ENCODE results near the gene KLHDC4.

The KLHDC4 gene

DNA sequence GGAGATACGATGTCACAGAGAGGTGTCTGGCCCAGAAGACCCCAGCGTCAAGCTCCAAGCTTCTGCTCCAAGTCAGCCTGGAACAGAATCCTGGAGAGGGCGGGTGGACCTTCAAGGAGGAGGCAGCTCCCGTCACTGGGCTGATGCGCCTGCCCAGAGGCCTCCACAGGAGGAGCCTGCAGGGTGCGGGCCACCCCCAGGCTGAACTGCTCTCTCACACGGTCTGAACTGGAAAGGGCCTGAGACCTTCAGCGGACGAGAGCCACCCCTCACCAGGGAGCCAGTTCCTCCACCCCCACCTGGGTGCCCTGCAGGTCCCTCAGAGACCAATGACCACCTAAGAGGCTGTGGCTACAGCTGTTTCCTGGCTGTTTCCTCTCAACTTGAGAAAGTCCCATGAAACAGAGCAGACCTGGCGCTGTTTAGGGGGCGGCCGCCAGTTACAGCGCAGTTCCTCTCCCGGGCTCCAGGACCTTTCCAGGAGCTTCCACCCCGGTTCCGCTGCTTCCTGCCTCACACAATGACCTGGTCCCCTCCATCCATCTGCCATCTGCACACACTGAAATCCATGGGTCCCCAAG is 36.0 kb upstream of the KLHDC4 start:
- H3K9me3 ChIP-seq (ENCODE audit: severe bottlenecking): no peaks in the 10 kb centered on the region
- TF ChIP-seq, protein P1, sequence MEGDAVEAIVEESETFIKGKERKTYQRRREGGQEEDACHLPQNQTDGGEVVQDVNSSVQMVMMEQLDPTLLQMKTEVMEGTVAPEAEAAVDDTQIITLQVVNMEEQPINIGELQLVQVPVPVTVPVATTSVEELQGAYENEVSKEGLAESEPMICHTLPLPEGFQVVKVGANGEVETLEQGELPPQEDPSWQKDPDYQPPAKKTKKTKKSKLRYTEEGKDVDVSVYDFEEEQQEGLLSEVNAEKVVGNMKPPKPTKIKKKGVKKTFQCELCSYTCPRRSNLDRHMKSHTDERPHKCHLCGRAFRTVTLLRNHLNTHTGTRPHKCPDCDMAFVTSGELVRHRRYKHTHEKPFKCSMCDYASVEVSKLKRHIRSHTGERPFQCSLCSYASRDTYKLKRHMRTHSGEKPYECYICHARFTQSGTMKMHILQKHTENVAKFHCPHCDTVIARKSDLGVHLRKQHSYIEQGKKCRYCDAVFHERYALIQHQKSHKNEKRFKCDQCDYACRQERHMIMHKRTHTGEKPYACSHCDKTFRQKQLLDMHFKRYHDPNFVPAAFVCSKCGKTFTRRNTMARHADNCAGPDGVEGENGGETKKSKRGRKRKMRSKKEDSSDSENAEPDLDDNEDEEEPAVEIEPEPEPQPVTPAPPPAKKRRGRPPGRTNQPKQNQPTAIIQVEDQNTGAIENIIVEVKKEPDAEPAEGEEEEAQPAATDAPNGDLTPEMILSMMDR (IDR thresholded peaks at IDR 0.05; ENCODE audit: poor library complexity, severe bottlenecking): no peak
- H3K36me3 ChIP-seq (ENCODE audit: low read depth): no peaks in the 10 kb centered on the region
- no peak overlapping the region for H3K4me3 ChIP-seq (ENCODE audit: severe bottlenecking)
- no peak for ATAC-seq (ENCODE audit: low read depth)
- peaks cover 17% of the 10 kb centered on the region for H3K4me1 ChIP-seq (ENCODE audit: insufficient read depth, poor library complexity, severe bottlenecking)
- DNase-seq (ENCODE audit: low spot score): no peak
- no peak overlapping the region for H3K27ac ChIP-seq (ENCODE audit: poor library complexity, severe bottlenecking)
- no peaks in the 10 kb centered on the region for H3K27me3 ChIP-seq (ENCODE audit: insufficient read depth, poor library complexity, severe bottlenecking)

DNA sequence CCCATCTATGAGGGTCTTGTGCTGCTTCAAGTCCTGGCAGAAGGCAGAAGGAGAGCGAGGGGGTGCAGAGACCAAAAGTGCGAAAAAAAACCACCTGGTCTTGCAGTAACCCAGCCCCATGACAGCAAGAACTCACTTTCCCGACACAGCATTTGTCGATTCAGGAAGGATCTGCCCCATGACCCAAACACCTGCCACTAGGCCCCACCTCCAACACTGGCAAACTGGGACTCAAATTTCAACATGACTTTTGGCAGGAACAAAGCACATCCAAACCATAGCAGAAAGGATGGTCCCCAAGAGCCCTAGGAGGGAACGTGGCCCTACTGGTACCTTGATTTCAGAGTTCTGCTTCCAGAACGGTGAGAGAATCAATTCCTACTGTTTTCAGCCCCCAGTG is 34.7 kb upstream of the KLHDC4 start:
- Histone ChIP-seq H3K27ac (ENCODE audit: poor library complexity, severe bottlenecking) (no peak overlapping the region), H3K4me1 (ENCODE audit: insufficient read depth, poor library complexity, severe bottlenecking) (peaks cover 6% of the 10 kb centered on the region), H3K27me3 (ENCODE audit: insufficient read depth, poor library complexity, severe bottlenecking) (no peaks in the 10 kb centered on the region), H3K9me3 (ENCODE audit: severe bottlenecking) (no peaks in the 10 kb centered on the region), H3K36me3 (ENCODE audit: low read depth) (no peaks in the 10 kb centered on the region), H3K4me3 (ENCODE audit: severe bottlenecking) (no peak overlapping the region)
- DNase-seq (ENCODE audit: low spot score) (no peak), ATAC-seq (ENCODE audit: low read depth) (no peak)
- TF ChIP-seq, protein P1 (IDR thresholded peaks at IDR 0.05; ENCODE audit: poor library complexity, severe bottlenecking): no peak

DNA sequence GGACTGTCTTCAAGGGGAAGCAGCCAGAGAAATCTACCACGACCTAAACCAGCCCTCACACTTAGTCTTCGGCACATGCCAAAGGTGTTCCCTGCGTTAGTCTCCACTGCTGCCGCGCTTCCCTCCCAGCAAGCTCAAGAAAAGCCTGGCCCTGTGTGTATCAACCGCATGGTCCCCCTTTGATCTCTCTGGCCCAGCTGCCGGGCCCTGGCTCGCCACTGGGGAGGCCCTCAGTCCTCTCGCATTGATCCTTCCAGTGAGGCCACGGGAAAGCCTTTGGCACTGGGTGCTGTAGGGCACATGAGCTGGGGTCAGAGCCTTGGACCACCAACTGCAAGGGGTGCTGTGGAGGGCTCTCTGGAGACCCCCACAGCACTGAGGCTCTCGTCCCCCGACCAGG is 29.6 kb upstream of the KLHDC4 start:
- TF ChIP-seq, protein P1 (IDR thresholded peaks at IDR 0.05; ENCODE audit: poor library complexity, severe bottlenecking): no peak
- Histone ChIP-seq H3K27ac (ENCODE audit: poor library complexity, severe bottlenecking) (no peak overlapping the region), H3K27me3 (ENCODE audit: insufficient read depth, poor library complexity, severe bottlenecking) (no peaks in the 10 kb centered on the region), H3K4me3 (ENCODE audit: severe bottlenecking) (no peak overlapping the region), H3K36me3 (ENCODE audit: low read depth) (no peaks in the 10 kb centered on the region), H3K4me1 (ENCODE audit: insufficient read depth, poor library complexity, severe bottlenecking) (peaks cover 25% of the 10 kb centered on the region), H3K9me3 (ENCODE audit: severe bottlenecking) (no peaks in the 10 kb centered on the region)
- DNase-seq (ENCODE audit: low spot score) (no peak), ATAC-seq (ENCODE audit: low read depth) (no peak)

DNA sequence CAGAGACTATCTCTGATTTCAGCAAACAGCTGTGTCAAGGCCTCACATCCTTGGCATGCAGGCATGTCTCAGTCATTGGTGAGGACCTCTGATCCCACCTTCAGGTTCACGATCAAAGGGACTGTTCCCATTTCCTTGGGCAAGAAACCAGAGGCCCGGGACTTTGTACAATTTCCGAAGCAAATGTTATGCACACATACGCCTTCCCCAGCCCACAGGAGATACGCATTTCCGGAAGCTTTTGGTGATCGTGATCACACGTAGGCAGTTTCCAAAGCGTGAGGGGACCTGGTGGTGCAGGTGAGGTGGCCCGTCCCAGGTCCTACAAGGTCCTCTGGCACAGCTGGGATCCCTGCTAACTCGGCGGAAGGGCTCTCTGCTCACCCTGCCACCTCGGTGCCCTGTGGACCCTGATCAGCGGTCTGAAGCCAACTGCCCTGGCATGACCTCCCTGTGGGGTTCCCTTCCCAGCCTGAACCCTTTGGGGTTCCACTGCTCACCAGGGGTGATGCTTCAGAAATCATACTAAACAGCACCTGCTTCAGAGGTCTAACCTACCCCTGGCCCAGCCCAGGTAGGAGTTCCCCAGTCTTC is 28.8 kb upstream of the KLHDC4 start:
- ATAC-seq (ENCODE audit: low read depth) (no peak), DNase-seq (ENCODE audit: low spot score) (no peak)
- Histone ChIP-seq H3K4me1 (ENCODE audit: insufficient read depth, poor library complexity, severe bottlenecking) (peaks cover 31% of the 10 kb centered on the region), H3K4me3 (ENCODE audit: severe bottlenecking) (no peak overlapping the region), H3K36me3 (ENCODE audit: low read depth) (no peaks in the 10 kb centered on the region), H3K27ac (ENCODE audit: poor library complexity, severe bottlenecking) (peak overlapping the region; percentile 99), H3K9me3 (ENCODE audit: severe bottlenecking) (no peaks in the 10 kb centered on the region), H3K27me3 (ENCODE audit: insufficient read depth, poor library complexity, severe bottlenecking) (no peaks in the 10 kb centered on the region)
- TF ChIP-seq, protein P1 (IDR thresholded peaks at IDR 0.05; ENCODE audit: poor library complexity, severe bottlenecking): no peak

DNA sequence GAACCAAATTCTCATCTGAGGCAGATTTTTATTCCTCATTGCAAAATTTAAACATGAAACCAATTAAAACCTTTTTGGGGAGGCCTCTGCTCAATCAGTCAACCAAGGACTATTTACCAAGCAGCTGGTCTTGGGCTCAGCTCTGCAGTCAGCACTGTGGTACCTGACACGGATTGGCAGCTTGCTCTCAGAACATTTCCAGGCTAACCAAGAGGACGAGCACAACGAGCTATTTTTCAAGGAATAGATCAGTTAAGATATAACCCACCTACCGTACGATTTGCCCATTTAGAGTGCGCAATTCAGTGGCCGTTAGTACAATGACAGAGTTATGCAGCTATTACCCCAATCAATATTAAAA is 26.4 kb upstream of the KLHDC4 start:
- H3K4me1 ChIP-seq (ENCODE audit: insufficient read depth, poor library complexity, severe bottlenecking): peaks cover 36% of the 10 kb centered on the region
- H3K9me3 ChIP-seq (ENCODE audit: severe bottlenecking): peaks cover 3% of the 10 kb centered on the region
- no peaks in the 10 kb centered on the region for H3K27me3 ChIP-seq (ENCODE audit: insufficient read depth, poor library complexity, severe bottlenecking)
- TF ChIP-seq, protein P1 (IDR thresholded peaks at IDR 0.05; ENCODE audit: poor library complexity, severe bottlenecking): no peak
- H3K4me3 ChIP-seq (ENCODE audit: severe bottlenecking): no peak overlapping the region
- peak overlapping the region; percentile 99 for H3K27ac ChIP-seq (ENCODE audit: poor library complexity, severe bottlenecking)
- ATAC-seq (ENCODE audit: low read depth) (no peak), DNase-seq (ENCODE audit: low spot score) (no peak)
- H3K36me3 ChIP-seq (ENCODE audit: low read depth): no peaks in the 10 kb centered on the region

All from RWPE2 (cell line).